Superior temporal gyrus (tissue), 1 donor: ENCODE data around the gene SLC9A7.

Experiments used
- DNase-seq: peaks from one replicate; pipeline ENCODE4 v3.0.0-alpha.2; 2016; ENCODE audit errors: extremely low spot score

Gene SLC9A7

GRCh38 chrX:46703980-46704379 lies 54.9 kb downstream of the SLC9A7 start:
- no peak for DNase-seq

- no peak for DNase-seq
These were observed 60.2 kb downstream of the SLC9A7 start for GRCh38 chrX:46698691-46699090.

- no peak for DNase-seq
These were observed 63.4 kb downstream of the SLC9A7 start for GRCh38 chrX:46695491-46695890.

- DNase-seq = no peak
These were observed 64.4 kb downstream of the SLC9A7 start for GRCh38 chrX:46694549-46694948.

GRCh38 chrX:46693149-46693548 lies 65.8 kb downstream of the SLC9A7 start:
- DNase-seq = no peak

- no peak for DNase-seq
These were observed 68.1 kb downstream of the SLC9A7 start for GRCh38 chrX:46690818-46691217.

- no peak for DNase-seq
These were observed 71.3 kb downstream of the SLC9A7 start for GRCh38 chrX:46687619-46688018.

GRCh38 chrX:46686003-46686645 lies 72.8 kb downstream of the SLC9A7 start:
- peak; percentile 15 for DNase-seq

- DNase-seq = no peak
These were observed 75.9 kb downstream of the SLC9A7 start for GRCh38 chrX:46683048-46683447.

- no peak for DNase-seq
These were observed 77.1 kb downstream of the SLC9A7 start for GRCh38 chrX:46681849-46682248.

GRCh38 chrX:46678232-46678631 lies 80.7 kb downstream of the SLC9A7 start:
- DNase-seq = no peak

- no peak for DNase-seq
These were observed 82.2 kb downstream of the SLC9A7 start for GRCh38 chrX:46676399-46677356.

GRCh38 chrX:46673620-46674359 lies 85.1 kb downstream of the SLC9A7 start:
- no peak for DNase-seq

- DNase-seq = no peak
These were observed 88.6 kb downstream of the SLC9A7 start for GRCh38 chrX:46670316-46670715.

GRCh38 chrX:46666831-46667230 lies 92.1 kb downstream of the SLC9A7 start:
- DNase-seq = no peak

- DNase-seq = no peak
These were observed 93.4 kb downstream of the SLC9A7 start for GRCh38 chrX:46665232-46666152.

- no peak for DNase-seq
These were observed 96.5 kb downstream of the SLC9A7 start for GRCh38 chrX:46662188-46662958.

GRCh38 chrX:46653482-46653881 lies 105.4 kb downstream of the SLC9A7 start:
- no peak for DNase-seq

GRCh38 chrX:46649421-46650260 lies 109.3 kb downstream of the SLC9A7 start:
- no peak for DNase-seq

GRCh38 chrX:46648660-46649059 lies 110.3 kb downstream of the SLC9A7 start:
- DNase-seq = no peak
